Thoracic aorta (tissue), 2 donors: Measurements from ENCODE around the gene TENM4. TPM values are rescaled to one million over a fixed set of nuclear protein-coding genes. Genes with fewer than 3 reads are reported as not detected.

Experiments used
- ATAC-seq: fragments of 150-250 bp; one replicate; pipeline ENCODE4 v1.8.0; 2017; ENCODE audit warnings: low read depth; ENCODE audit not compliant: insufficient number of reproducible peaks, low FRiP score
- DNase-seq: peaks from one replicate; pipeline ENCODE4 v3.0.0-alpha.2; 2020; ENCODE audit warnings: low spot score
- H3K27ac ChIP-seq, 2 donors: fragments of 200-600 bp; sonication (generic); 1 replicate in 1 of 2; 2 replicates in 1 of 2; pipeline ENCODE4 v1.5.1; 2016; ENCODE audit warnings: mild to moderate bottlenecking in 2 of 2, moderate library complexity in 2 of 2
- H3K27me3 ChIP-seq: fragments of 200-600 bp; sonication (generic); replicated peaks from 2 replicates; pipeline ENCODE4 v1.6.0; 2016; ENCODE audit warnings: mild to moderate bottlenecking; ENCODE audit not compliant: insufficient read depth
- H3K36me3 ChIP-seq: fragments of 200-600 bp; sonication (generic); one replicate; pipeline ENCODE4 v1.5.1; 2016
- H3K4me1 ChIP-seq, 2 donors: fragments of 200-600 bp; sonication (generic); 1 replicate in 1 of 2; 2 replicates in 1 of 2; pipeline versions ENCODE4 v1.5.1 to v1.6.0; 2016; ENCODE audit warnings: low read depth in 2 of 2, mild to moderate bottlenecking in 1 of 2; ENCODE audit not compliant: control insufficient read depth in 1 of 2
- H3K4me3 ChIP-seq: fragments of 200-600 bp; sonication (generic); 2 replicates; pipeline ENCODE4 v1.5.1; 2016; ENCODE audit warnings: mild to moderate bottlenecking
- H3K9me3 ChIP-seq: fragments of 200-600 bp; sonication (generic); 2 replicates; pipeline ENCODE4 v1.5.1; 2016
- CTCF ChIP-seq: fragments of 200-600 bp; sonication (generic); IDR thresholded peaks from one replicate; pipeline ENCODE4 v1.5.1; 2019; ENCODE audit warnings: antibody characterized with exemption
- total RNA-seq, 2 donors: library from RNA; depleted of rRNA; stranded (reverse); fragments of >200 nt; gene quantifications; one replicate each; pipeline versions ENCODE4 v1.1.0 to v1.2.3, GENCODE V29; 2016

The TENM4 gene
- total RNA-seq, 2 donors from 2014 or later = 6.1 to 13.3 TPM

DNA sequence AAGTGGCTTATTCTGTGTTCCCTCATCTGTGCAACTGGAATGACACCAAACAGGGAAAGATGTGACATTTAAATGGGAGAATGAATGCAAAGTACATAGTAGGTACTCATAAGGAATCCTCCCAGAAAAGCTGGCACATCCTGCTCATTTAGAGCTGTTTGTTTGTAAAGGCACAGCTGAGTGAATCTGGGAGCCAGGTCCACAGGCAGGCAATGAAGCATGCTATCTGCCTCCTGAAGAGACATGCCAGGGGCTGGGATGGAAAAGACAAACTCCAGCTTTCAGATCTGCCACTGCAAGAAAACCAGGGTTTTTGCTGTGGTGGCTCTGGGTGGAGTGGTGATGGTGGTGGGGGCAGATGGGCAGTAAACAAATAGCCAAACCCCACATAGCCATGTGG is 150.1 kb downstream of the TENM4 start:
- Histone ChIP-seq H3K27ac (no peak overlapping the region), H3K4me1 (no peaks in the 10 kb centered on the region), H3K4me3 (no peak overlapping the region), H3K27me3 (no peaks in the 10 kb centered on the region), H3K9me3 (no peaks in the 10 kb centered on the region), H3K36me3 (peaks cover 2% of the 10 kb centered on the region)
- ATAC-seq (no peak), DNase-seq (no peak)
- no peak for TF ChIP-seq CTCF

DNA sequence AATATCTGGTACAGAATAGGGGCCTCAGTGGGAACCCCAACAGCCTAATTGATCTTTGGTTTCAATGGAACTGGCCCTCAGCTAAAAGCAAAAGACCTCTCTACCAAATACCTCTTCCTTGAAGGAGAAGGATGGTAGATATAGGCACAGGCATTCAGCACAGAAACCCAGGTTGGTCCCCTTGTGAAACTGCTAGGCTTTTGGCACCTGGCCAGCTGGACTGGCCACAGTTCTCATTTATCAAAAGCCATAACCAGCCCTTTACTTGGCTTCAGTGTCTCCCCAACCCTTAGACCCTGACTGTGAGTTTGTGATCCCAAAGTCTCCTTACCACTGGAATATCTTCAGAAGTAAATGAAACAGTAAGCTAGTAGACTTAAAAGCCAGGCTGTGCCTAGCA is 152.9 kb downstream of the TENM4 start:
- no peaks in the 10 kb centered on the region for H3K9me3 ChIP-seq
- DNase-seq (no peak), ATAC-seq (no peak)
- H3K4me3 ChIP-seq = no peak overlapping the region
- TF ChIP-seq CTCF = no peak
- no peaks in the 10 kb centered on the region for H3K27me3 ChIP-seq
- H3K36me3 ChIP-seq = no peaks in the 10 kb centered on the region
- no peaks in the 10 kb centered on the region for H3K4me1 ChIP-seq
- no peak overlapping the region for H3K27ac ChIP-seq

DNA sequence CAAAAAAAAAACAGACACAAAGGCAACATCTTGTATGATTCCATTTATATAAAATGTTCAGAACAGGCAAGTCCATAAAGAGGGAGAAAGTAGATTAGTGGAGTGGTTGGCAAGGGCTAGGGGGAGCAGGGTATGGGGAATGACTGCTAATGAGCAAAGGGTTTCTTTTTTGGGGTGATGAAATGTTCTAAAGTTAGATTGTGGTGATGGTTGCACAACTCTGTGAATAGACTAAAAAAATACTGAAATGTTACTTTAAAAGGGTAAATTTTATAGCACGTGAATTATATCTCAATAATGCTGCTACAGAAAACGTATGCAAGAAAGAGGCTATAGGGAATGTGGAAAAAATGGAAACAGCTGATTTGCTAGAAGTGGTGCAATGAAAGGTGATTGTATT is 155.1 kb downstream of the TENM4 start:
- no peak for TF ChIP-seq CTCF
- no peaks in the 10 kb centered on the region for H3K9me3 ChIP-seq
- H3K4me1 ChIP-seq = no peaks in the 10 kb centered on the region
- no peak overlapping the region for H3K27ac ChIP-seq
- DNase-seq (no peak), ATAC-seq (no peak)
- H3K4me3 ChIP-seq = no peak overlapping the region
- H3K27me3 ChIP-seq = no peaks in the 10 kb centered on the region
- no peaks in the 10 kb centered on the region for H3K36me3 ChIP-seq

- H3K36me3 ChIP-seq = no peaks in the 10 kb centered on the region
- ATAC-seq = no peak
- no peak for TF ChIP-seq CTCF
Observed at GRCh38 chr11:79276736-79277325, 164.0 kb downstream of the TENM4 start.

DNA sequence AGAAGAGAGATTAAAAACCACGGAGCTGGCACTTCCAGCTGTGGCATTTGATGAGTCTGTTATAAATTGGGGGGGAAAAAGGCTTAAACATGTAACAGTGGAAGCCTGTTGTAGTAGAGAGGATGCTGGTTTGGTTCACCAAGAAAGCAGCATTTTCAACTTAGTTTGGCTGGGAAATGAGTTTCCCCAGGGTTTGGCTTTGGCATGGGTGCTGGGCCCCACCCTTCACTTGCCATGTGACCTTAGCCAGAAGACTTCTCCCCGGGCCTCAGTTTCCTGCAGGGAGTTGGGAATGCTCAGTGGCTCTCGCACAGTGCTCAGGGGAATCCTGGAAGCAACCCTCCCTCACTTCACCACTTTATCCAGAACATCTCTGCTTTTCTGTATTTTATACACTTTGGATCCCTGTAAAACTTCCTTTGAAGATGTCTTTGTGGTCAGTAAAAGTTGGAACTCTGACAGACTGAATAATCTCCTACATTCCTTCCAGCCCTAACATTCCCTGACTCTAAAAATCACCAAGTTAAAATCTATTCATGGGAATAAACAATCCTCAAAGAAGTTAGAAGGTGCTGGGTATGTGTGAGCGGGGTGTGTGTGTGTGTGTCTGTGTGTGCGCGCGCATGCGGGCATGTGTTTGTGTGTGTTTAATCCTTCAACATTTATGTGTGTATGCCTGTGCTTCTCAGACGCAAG is 166.0 kb downstream of the TENM4 start:
- TF ChIP-seq CTCF = no peak
- DNase-seq (no peak), ATAC-seq (no peak)
- H3K4me3 ChIP-seq = no peak overlapping the region
- no peak overlapping the region for H3K27ac ChIP-seq
- H3K9me3 ChIP-seq = no peaks in the 10 kb centered on the region
- peaks cover 2 to 11% of the 10 kb centered on the region in 2 donors for H3K4me1 ChIP-seq
- no peaks in the 10 kb centered on the region for H3K36me3 ChIP-seq
- H3K27me3 ChIP-seq = no peaks in the 10 kb centered on the region

More at GRCh38 chr11:79276736-79277325, 164.0 kb downstream of the TENM4 start:
- H3K27ac ChIP-seq = no peak overlapping the region
- H3K9me3 ChIP-seq = no peaks in the 10 kb centered on the region
- H3K4me1 ChIP-seq = peaks cover 2 to 11% of the 10 kb centered on the region in 2 donors
- no peaks in the 10 kb centered on the region for H3K27me3 ChIP-seq
- DNase-seq = no peak
- H3K4me3 ChIP-seq = no peak overlapping the region
